ENCODE measurements around the gene PCK1. TPM values are rescaled to one million over a fixed set of nuclear protein-coding genes. Genes with fewer than 3 reads are reported as not detected.

The PCK1 gene
- polyA plus RNA-seq, 3 donors: not detected

- Histone ChIP-seq H4K20me1 (ENCODE audit: insufficient read depth, low read length) (no peaks in the 10 kb centered on the region), H3K79me2 (ENCODE audit: insufficient read depth, low read length) (no peaks in the 10 kb centered on the region), H3K36me3 (replicated peaks in 1 of 2; ENCODE audit: control insufficient read depth in 1 of 2, insufficient read depth in 2 of 2, low read length in 2 of 2) (no peaks in the 10 kb centered on the region), H3K27me3 (ENCODE audit: control insufficient read depth in 2 of 2, insufficient read depth in 2 of 2, low read length in 2 of 2) (peaks cover 5 to 41% of the 10 kb centered on the region in 2 donors), H3K4me3 (replicated peaks in 1 of 3; ENCODE audit: low read depth in 2 of 3, low read length in 3 of 3) (no peak overlapping the region), H3K9ac (ENCODE audit: insufficient read depth, low read length, poor library complexity, severe bottlenecking) (no peak overlapping the region), H2AFZ (ENCODE audit: insufficient read depth, low read depth, low read length, poor library complexity, severe bottlenecking) (no peak overlapping the region), H3K27ac (ENCODE audit: low read depth in 1 of 2, low read length in 2 of 2) (no peak overlapping the region), H3K4me2 (replicated peaks; ENCODE audit: extremely low read depth, low read length, poor library complexity, severe bottlenecking) (no peak overlapping the region), H3K4me1 (ENCODE audit: control insufficient read depth in 1 of 2, insufficient read depth in 2 of 2, low read length in 2 of 2) (no peaks in the 10 kb centered on the region), H3K9me3 (replicated peaks in 1 of 2; ENCODE audit: control insufficient read depth in 1 of 2, insufficient read depth in 1 of 2, low read length in 2 of 2) (no peaks in the 10 kb centered on the region)
- no peak for TF ChIP-seq CTCF (IDR thresholded peaks at IDR 0.05)
- Mint-ChIP-seq H3K27me3 (ENCODE audit: low read depth in 3 of 3) (peaks cover 31 to 41% (median 38%) of the 10 kb centered on the region in 3 donors), H3K4me3 (no peak overlapping the region), H3K27ac (no peak overlapping the region), H3K9me3 (no peaks in the 10 kb centered on the region), H3K4me1 (no peaks in the 10 kb centered on the region), H3K36me3 (no peaks in the 10 kb centered on the region)
- intact Hi-C loops (cut with micrococcal nuclease): no loop called here
- no peak for DNase-seq
These were observed 14.0 kb downstream of the PCK1 start for GRCh38 chr20:57574954-57575353.

- WGBS (ENCODE audit: insufficient coverage): no CpG with 5 or more reads among the region's 2 CpGs
- Histone ChIP-seq H3K9ac (ENCODE audit: insufficient read depth, low read length, poor library complexity, severe bottlenecking) (no peak overlapping the region), H3K36me3 (replicated peaks in 1 of 2; ENCODE audit: control insufficient read depth in 1 of 2, insufficient read depth in 2 of 2, low read length in 2 of 2) (no peaks in the 10 kb centered on the region), H3K27me3 (ENCODE audit: control insufficient read depth in 2 of 2, insufficient read depth in 2 of 2, low read length in 2 of 2) (peaks cover 8 to 52% of the 10 kb centered on the region in 2 donors), H3K79me2 (ENCODE audit: insufficient read depth, low read length) (no peaks in the 10 kb centered on the region), H3K9me3 (replicated peaks in 1 of 2; ENCODE audit: control insufficient read depth in 1 of 2, insufficient read depth in 1 of 2, low read length in 2 of 2) (no peaks in the 10 kb centered on the region), H3K4me1 (ENCODE audit: control insufficient read depth in 1 of 2, insufficient read depth in 2 of 2, low read length in 2 of 2) (peaks cover 4 to 5% of the 10 kb centered on the region in 2 donors), H3K4me3 (replicated peaks in 1 of 3; ENCODE audit: low read depth in 2 of 3, low read length in 3 of 3) (no peak overlapping the region), H4K20me1 (ENCODE audit: insufficient read depth, low read length) (no peaks in the 10 kb centered on the region), H3K27ac (ENCODE audit: low read depth in 1 of 2, low read length in 2 of 2) (no peak overlapping the region), H3K4me2 (replicated peaks; ENCODE audit: extremely low read depth, low read length, poor library complexity, severe bottlenecking) (no peak overlapping the region), H2AFZ (ENCODE audit: insufficient read depth, low read depth, low read length, poor library complexity, severe bottlenecking) (no peak overlapping the region)
- Mint-ChIP-seq H3K27ac (no peak overlapping the region), H3K4me3 (no peak overlapping the region), H3K9me3 (peaks cover 0 to 3% (median 0%) of the 10 kb centered on the region in 7 donors), H3K4me1 (peaks cover 4% of the 10 kb centered on the region), H3K36me3 (peaks cover under 1 to 2% of the 10 kb centered on the region in 2 donors), H3K27me3 (ENCODE audit: low read depth in 3 of 3) (peaks cover 40 to 50% (median 45%) of the 10 kb centered on the region in 3 donors)
- no peak for TF ChIP-seq CTCF (IDR thresholded peaks at IDR 0.05)
- intact Hi-C loops (cut with micrococcal nuclease): no loop called here
- DNase-seq: no peak
These were observed 15.1 kb downstream of the PCK1 start for GRCh38 chr20:57576002-57576401.

All from CD14-positive monocyte (primary cell).